Ovary (tissue), 3 donors: Measurements from ENCODE around the gene SVBP.

Source experiments
- EP300 ChIP-seq: sonication (generic); formaldehyde crosslinking; IDR thresholded peaks from one replicate; pipeline ENCODE4 v1.6.1; 2017; ENCODE audit warnings: antibody characterized with exemption
- TF ChIP-seq, protein P1 (sequence below), 3 donors: fragments of 450-650 bp in 2 of 3; fragments of 200-600 bp in 1 of 3; IDR thresholded peaks; one replicate each; pipeline versions ENCODE4 v1.5.1 to v1.8.0; 2016 to 2022; ENCODE audit warnings: antibody characterized with exemption in 3 of 3, mild to moderate bottlenecking in 1 of 3
- donor health status: DM: no; HTN: no; CAD: no.

DNA sequence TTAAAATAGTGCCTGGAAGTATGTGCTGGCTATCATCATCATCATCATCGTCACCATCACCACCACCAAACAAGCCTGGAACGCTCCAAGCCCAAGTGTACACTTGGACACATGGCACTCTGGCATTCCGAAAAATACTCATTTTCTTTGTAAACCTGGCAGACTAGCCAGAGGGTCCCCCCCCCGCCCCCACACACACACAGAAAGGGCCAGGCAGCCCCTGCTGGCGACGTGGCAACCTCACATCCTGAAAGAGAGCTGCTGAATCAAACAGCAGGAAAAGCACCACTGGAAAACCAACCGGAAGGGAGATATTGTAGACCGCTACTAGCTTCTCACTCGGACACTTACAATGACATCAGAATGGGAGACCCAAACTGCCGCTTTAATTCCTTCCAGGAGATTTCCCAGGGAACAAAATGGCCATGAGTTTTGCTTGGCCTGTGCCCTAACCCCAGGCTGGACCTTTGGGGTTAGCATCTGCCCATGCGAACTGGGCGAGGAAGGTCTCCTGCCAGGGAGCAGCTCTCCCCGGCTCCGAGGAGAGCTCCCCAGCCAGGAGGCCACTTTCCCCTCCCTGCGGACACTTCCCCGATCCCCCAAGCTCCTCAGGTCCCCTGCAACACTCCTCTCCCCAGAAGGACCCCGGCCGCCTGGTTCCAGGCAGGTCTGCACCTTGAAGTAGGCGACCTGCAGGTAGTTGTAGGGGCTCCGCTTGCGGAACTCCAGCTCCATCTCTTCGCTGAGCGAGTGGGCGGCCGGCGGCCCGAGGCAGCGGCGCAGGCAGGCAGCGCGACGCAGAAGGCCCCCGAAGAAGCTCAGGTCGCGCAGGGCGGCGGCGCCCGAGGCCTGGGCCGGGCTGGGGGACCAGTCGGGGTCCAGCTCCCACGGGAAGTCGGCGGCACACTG is 51.1 kb downstream of the SVBP start:
- TF ChIP-seq, protein P1, sequence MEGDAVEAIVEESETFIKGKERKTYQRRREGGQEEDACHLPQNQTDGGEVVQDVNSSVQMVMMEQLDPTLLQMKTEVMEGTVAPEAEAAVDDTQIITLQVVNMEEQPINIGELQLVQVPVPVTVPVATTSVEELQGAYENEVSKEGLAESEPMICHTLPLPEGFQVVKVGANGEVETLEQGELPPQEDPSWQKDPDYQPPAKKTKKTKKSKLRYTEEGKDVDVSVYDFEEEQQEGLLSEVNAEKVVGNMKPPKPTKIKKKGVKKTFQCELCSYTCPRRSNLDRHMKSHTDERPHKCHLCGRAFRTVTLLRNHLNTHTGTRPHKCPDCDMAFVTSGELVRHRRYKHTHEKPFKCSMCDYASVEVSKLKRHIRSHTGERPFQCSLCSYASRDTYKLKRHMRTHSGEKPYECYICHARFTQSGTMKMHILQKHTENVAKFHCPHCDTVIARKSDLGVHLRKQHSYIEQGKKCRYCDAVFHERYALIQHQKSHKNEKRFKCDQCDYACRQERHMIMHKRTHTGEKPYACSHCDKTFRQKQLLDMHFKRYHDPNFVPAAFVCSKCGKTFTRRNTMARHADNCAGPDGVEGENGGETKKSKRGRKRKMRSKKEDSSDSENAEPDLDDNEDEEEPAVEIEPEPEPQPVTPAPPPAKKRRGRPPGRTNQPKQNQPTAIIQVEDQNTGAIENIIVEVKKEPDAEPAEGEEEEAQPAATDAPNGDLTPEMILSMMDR (IDR thresholded peaks at IDR 0.05): peak in 1 of 3 donors; percentile 23
- no peak for TF ChIP-seq EP300
